Measurements from ENCODE around the gene SIGLEC9.

SIGLEC9 gene

DNA sequence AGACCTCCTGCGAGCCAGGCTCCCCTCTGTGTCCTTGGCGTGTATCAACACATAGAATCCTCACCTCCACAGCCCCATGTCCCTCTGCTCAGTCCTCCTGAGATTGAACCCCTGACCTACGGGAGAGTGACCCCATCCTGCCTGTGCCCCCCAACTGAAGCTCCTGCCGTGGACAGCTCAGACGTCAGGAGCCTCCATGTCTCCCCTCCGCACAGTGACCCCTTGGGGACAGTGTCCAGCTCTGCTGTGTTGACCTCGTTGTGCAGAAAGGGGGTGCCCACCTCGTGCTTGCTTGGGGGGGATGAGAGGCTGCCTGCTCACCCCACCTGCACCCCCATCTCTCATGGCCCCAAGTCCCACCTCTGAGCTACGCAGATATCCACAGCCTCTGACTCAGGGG, 490 bp upstream of the SIGLEC9 start:
- no peak overlapping the region for H3K4me3 ChIP-seq (ENCODE audit: control insufficient read depth, low read depth, low read length)
- no peak for DNase-seq (ENCODE audit: low read depth)
- TF ChIP-seq, protein P1, sequence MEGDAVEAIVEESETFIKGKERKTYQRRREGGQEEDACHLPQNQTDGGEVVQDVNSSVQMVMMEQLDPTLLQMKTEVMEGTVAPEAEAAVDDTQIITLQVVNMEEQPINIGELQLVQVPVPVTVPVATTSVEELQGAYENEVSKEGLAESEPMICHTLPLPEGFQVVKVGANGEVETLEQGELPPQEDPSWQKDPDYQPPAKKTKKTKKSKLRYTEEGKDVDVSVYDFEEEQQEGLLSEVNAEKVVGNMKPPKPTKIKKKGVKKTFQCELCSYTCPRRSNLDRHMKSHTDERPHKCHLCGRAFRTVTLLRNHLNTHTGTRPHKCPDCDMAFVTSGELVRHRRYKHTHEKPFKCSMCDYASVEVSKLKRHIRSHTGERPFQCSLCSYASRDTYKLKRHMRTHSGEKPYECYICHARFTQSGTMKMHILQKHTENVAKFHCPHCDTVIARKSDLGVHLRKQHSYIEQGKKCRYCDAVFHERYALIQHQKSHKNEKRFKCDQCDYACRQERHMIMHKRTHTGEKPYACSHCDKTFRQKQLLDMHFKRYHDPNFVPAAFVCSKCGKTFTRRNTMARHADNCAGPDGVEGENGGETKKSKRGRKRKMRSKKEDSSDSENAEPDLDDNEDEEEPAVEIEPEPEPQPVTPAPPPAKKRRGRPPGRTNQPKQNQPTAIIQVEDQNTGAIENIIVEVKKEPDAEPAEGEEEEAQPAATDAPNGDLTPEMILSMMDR (IDR thresholded peaks at IDR 0.05; ENCODE audit: control insufficient read depth, insufficient read depth, low read depth, low read length, missing control alignments): no peak

DNA sequence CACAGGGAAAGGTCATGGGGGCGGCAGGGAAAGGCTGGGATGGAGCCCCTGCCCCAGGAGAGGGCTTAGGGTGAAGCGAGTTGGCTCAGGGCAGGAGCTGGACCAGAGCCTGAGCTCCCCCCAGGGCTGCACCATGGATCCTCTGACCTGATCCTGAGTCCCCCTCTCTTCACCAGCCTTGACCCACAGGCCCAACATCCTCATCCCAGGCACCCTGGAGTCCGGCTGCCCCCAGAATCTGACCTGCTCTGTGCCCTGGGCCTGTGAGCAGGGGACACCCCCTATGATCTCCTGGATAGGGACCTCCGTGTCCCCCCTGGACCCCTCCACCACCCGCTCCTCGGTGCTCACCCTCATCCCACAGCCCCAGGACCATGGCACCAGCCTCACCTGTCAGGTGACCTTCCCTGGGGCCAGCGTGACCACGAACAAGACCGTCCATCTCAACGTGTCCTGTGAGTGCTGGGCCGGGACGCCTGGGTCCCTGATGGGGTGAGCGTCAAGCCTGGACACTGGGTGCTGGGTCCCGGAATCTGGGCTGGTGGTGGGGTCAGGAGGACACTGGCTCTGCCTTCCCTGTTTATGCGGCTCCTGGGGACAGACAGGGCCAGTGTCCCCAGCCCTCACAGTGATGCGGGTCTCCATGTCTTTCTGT, 842 bp downstream of the SIGLEC9 start:
- no peak overlapping the region for H3K4me3 ChIP-seq (ENCODE audit: control insufficient read depth, low read depth, low read length)
- DNase-seq (ENCODE audit: low read depth): no peak
- TF ChIP-seq, protein P1 (IDR thresholded peaks at IDR 0.05; ENCODE audit: control insufficient read depth, insufficient read depth, low read depth, low read length, missing control alignments): no peak

- no peak overlapping the region for H3K4me3 ChIP-seq (ENCODE audit: control insufficient read depth, low read depth, low read length)
- no peak for DNase-seq (ENCODE audit: low read depth)
- TF ChIP-seq, protein P1 (IDR thresholded peaks at IDR 0.05; ENCODE audit: control insufficient read depth, insufficient read depth, low read depth, low read length, missing control alignments): no peak
Observed at GRCh38 chr19:51127032-51127431, 2.3 kb downstream of the SIGLEC9 start.

DNA sequence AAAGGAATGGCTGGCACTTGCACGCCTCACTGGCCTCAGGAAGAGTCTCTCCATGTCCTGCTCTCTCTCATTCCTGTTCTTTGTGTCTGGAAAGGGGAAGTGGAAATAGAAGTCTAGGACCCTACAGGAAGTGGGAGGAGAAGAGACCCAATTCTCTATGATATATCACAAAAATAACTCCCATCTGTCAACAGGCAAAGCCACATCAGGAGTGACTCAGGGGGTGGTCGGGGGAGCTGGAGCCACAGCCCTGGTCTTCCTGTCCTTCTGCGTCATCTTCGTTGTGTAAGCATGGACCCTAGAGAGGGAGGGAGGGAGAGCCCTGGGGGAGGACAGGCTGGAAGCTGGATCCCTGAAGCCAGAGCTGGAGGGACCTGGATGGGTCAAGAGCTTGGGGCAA, 3.0 kb downstream of the SIGLEC9 start:
- H3K4me3 ChIP-seq (ENCODE audit: control insufficient read depth, low read depth, low read length): no peak overlapping the region
- TF ChIP-seq, protein P1 (IDR thresholded peaks at IDR 0.05; ENCODE audit: control insufficient read depth, insufficient read depth, low read depth, low read length, missing control alignments): no peak
- no peak for DNase-seq (ENCODE audit: low read depth)

GRCh38 chr19:51128227-51128626, 3.5 kb downstream of the SIGLEC9 start:
- TF ChIP-seq, protein P1 (IDR thresholded peaks at IDR 0.05; ENCODE audit: control insufficient read depth, insufficient read depth, low read depth, low read length, missing control alignments): no peak
- DNase-seq (ENCODE audit: low read depth): no peak
- no peak overlapping the region for H3K4me3 ChIP-seq (ENCODE audit: control insufficient read depth, low read depth, low read length)

- H3K4me3 ChIP-seq (ENCODE audit: control insufficient read depth, low read depth, low read length): no peak overlapping the region
- TF ChIP-seq, protein P1 (IDR thresholded peaks at IDR 0.05; ENCODE audit: control insufficient read depth, insufficient read depth, low read depth, low read length, missing control alignments): no peak
- DNase-seq (ENCODE audit: low read depth): no peak
Observed at GRCh38 chr19:51129716-51130115, 5.0 kb downstream of the SIGLEC9 start.
